BJ (cell line): ENCODE results near the gene KIRREL3. TPM values are rescaled to one million over a fixed set of nuclear protein-coding genes. Genes with fewer than 3 reads are reported as not detected.

Experiments used
- CTCF ChIA-PET: fragments of 350-600 bp; formaldehyde crosslinking; extraction: SDS; loops from one replicate; lab custom pipeline; 2021; ENCODE audit warnings: antibody characterized with exemption, inconsistent platforms; lab: Yijun Ruan, JAX
- POLR2A ChIA-PET: fragments of 300-600 bp; sonication (Branson Sonifier 250); formaldehyde crosslinking; extraction: SDS; loops from one replicate; lab custom pipeline; 2021; ENCODE audit warnings: antibody characterized with exemption; lab: Charles Lee
- DNase-seq: peaks from one replicate; pipeline ENCODE4 v3.0.0-alpha.2; 2011; ENCODE audit warnings: low read depth
- H3K27me3 ChIP-seq: 2 replicates; pipeline ENCODE4 v1.6.0; 2011; ENCODE audit warnings: low read length; ENCODE audit not compliant: control insufficient read depth, insufficient read depth
- H3K36me3 ChIP-seq: 2 replicates; pipeline ENCODE4 v1.5.1; 2011; ENCODE audit warnings: low read length; ENCODE audit not compliant: control insufficient read depth, insufficient read depth
- H3K4me3 ChIP-seq: 2 replicates; pipeline ENCODE4 v1.5.1; 2011; ENCODE audit warnings: low read depth, mild to moderate bottlenecking, control low read depth, low read length
- polyA plus RNA-seq: library from polyadenylated mRNA; depleted of rRNA; stranded (reverse); fragments of >200 nt; gene quantifications from 2 replicates; pipeline ENCODE4 v1.2.3, GENCODE V29; 2011
- TF ChIP-seq, protein P1 (sequence below): IDR thresholded peaks from 2 replicates; pipeline ENCODE4 v1.5.1; 2011; ENCODE audit warnings: low read depth, mild to moderate bottlenecking, control low read depth, inconsistent platforms, low read length, moderate library complexity; ENCODE audit not compliant: insufficient read depth

Gene KIRREL3
- polyA plus RNA-seq, 1 experiment = 19.6 TPM

DNA sequence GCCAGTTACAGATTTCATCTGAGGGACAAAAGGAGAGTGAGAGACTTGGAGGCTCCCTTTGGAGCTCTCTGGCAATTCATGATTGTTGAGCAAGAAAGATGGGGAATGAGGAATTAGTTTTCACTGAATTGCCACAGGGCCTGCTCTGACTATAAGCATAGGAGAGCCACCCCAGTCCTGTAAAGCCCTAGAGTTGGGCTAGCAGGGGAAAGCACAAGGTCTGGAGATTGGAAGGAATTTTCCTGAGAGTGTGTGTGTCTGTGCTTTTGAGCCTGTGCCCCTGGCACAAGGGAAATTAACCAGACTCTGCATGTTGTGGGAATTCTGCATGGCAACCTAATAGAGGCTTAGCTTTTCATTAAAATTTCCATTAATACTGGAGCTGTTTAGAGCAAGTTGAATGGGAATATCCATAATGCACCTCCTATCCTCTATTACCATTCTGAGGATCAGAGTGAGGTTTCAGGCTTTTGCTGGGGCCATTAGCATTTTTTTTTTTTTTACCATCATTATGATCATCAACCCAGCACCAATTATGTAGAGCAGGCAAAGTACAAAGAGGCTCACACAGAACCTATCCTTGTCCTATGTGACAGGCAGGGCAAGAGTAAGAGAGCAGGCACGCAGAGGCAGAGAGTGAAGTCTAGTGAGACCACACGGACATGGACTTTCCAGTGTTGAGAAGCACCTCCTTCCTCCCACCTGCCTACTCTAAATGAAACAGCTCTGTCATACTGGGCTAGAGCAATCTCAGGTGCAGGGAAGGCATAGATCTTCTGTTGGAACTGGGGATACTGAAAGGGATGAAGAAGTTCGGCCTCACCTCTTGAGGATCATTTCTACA lies 336.6 kb downstream of the KIRREL3 start:
- no peaks in the 10 kb centered on the region for H3K27me3 ChIP-seq
- H3K36me3 ChIP-seq = no peaks in the 10 kb centered on the region
- ChIA-PET POLR2A (no interaction called here), CTCF (interaction anchor here (0.7 kb wide), 1 partner anchor 61 kb away, joined by 3 read pairs; no protein-coding TSS in a partner anchor)
- no peak overlapping the region for H3K4me3 ChIP-seq
- DNase-seq = no peak
- TF ChIP-seq, protein P1, sequence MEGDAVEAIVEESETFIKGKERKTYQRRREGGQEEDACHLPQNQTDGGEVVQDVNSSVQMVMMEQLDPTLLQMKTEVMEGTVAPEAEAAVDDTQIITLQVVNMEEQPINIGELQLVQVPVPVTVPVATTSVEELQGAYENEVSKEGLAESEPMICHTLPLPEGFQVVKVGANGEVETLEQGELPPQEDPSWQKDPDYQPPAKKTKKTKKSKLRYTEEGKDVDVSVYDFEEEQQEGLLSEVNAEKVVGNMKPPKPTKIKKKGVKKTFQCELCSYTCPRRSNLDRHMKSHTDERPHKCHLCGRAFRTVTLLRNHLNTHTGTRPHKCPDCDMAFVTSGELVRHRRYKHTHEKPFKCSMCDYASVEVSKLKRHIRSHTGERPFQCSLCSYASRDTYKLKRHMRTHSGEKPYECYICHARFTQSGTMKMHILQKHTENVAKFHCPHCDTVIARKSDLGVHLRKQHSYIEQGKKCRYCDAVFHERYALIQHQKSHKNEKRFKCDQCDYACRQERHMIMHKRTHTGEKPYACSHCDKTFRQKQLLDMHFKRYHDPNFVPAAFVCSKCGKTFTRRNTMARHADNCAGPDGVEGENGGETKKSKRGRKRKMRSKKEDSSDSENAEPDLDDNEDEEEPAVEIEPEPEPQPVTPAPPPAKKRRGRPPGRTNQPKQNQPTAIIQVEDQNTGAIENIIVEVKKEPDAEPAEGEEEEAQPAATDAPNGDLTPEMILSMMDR = no peak

DNA sequence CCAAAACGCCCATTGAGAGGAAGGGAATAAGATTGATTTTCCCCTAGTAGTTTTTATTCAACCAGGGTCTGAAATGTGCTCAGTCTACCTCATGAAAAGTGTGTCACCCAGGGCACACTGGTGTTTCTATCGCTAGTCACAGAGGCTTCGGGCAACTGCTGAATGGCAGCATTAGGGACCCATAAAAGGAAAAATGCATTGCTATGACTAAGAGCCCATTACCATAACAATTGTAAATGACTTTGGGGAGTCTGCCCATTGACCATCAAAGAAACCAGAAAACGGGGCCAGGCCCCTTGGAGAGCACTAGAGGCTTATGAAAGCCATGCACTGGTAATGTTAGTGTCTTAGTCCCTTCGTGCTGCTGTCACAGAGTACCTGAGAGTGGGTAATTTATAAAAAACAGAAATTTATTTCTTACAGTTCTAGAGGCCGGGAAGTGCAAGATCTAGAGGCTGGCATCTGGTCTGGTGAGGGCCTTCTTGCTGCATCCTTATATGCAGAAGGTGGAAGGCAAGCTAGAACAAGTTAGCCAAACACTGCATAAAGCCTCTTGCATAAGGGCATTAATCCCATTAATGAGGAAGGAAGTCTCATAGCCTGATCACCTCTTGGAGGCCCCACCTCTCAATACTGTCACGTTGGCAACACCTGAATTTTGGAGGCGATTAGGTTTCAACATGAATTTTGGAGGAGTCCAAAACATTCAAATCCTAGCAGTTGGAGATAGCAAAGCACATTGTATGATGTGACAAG lies 338.4 kb downstream of the KIRREL3 start:
- Histone ChIP-seq H3K36me3 (no peaks in the 10 kb centered on the region), H3K27me3 (no peaks in the 10 kb centered on the region), H3K4me3 (no peak overlapping the region)
- TF ChIP-seq, protein P1 = no peak
- CTCF ChIA-PET = no interaction called here
- no peak for DNase-seq
- POLR2A ChIA-PET = no interaction called here

DNA sequence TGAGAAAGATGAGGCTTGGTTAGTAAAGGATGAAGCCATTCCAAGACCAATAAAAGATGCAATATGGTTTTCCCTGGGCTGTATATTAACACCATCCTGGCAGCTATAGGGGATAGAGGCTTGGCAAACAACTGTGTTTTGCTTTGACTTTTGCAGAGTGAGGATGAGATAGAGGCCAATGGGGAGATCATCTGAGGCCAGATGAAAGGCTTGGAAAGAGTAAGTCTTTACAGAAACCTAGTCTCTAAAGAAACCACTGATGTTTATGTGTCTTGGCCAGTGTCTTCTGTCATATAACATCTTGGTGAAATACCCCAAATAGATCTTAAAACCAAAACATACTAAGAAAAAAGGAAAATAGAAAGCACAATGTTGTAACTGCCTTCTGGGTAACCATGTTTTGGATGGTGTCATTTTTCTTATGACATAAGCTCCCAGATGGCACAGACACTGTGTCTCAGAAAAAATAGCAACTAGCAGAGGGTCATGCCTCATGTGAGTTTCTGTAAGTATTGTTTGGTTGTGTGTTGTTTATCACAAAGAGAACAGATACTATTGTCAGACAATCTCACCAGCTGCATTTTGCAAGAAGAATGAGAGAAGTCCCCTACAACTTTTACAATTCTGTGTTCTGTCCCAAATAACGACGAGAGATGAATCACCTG lies 339.7 kb downstream of the KIRREL3 start:
- Histone ChIP-seq H3K27me3 (no peaks in the 10 kb centered on the region), H3K36me3 (no peaks in the 10 kb centered on the region), H3K4me3 (no peak overlapping the region)
- ChIA-PET POLR2A (no interaction called here), CTCF (interaction anchor here (1.2 kb wide), 1 partner anchor 13 kb away, joined by 3 read pairs; no protein-coding TSS in a partner anchor)
- no peak for DNase-seq
- TF ChIP-seq, protein P1 = no peak

DNA sequence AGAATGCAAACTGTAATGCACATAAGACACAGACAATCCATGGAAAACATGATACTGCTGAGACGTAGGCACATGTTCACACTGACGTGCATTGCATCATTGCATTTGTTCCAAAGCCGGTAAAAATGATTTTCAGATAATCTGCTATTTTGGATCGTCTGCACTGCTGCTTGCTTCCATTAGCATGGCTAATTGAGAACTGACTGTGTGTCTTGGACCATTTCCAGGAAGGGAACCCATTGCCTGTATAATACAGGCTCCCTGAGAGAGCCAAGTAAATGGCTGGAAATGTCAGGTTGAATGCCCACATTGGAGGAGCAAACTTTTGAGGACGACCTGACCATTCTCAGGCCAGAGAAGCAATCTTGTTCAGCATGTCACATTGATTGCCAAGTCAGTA lies 340.2 kb downstream of the KIRREL3 start:
- H3K4me3 ChIP-seq = no peak overlapping the region
- no peak for DNase-seq
- CTCF ChIA-PET = interaction anchor here (1.2 kb wide), 1 partner anchor 13 kb away, joined by 3 read pairs; no protein-coding TSS in a partner anchor
- no peaks in the 10 kb centered on the region for H3K36me3 ChIP-seq
- TF ChIP-seq, protein P1 = no peak
- POLR2A ChIA-PET = no interaction called here
- no peaks in the 10 kb centered on the region for H3K27me3 ChIP-seq
